HEK293 (cell line): ENCODE results near the gene COTL1.
A peak's percentile ranks its signal among the peaks of the same experiment; 100 is the strongest.

ENCODE experiments used
- CTCF ChIA-PET: fragments of 350-600 bp; formaldehyde crosslinking; extraction: SDS; loops from one replicate; lab custom pipeline; 2021; ENCODE audit warnings: antibody characterized with exemption; lab: Yijun Ruan, JAX
- POLR2A ChIA-PET: fragments of 300-600 bp; formaldehyde crosslinking; extraction: SDS; loops from one replicate; lab custom pipeline; 2020; ENCODE audit warnings: antibody characterized with exemption, inconsistent platforms; lab: Yijun Ruan, JAX
- H3K27ac ChIP-seq: fragments of 200-500 bp; sonication (Bioruptor generic); 2 replicates; pipeline ENCODE4 v1.5.1; 2014; ENCODE audit warnings: low read depth, low read length, control low read depth, inconsistent platforms; ENCODE audit errors: extremely low read depth
- H3K36me3 ChIP-seq, 2 experiments: fragments of 200-500 bp in 1 of 2; sonication (Bioruptor generic) in 1 of 2; 1 replicate in 1 of 2; 2 replicates in 1 of 2; pipeline ENCODE4 v1.5.1; 2014 to 2017; ENCODE audit warnings: inconsistent platforms in 2 of 2, low read length in 2 of 2; ENCODE audit not compliant: control insufficient read depth in 2 of 2, insufficient read depth in 1 of 2
- H3K4me1 ChIP-seq: fragments of 200-500 bp; sonication (Bioruptor generic); 2 replicates; pipeline ENCODE4 v1.5.1; 2014; ENCODE audit warnings: mild to moderate bottlenecking, low read length, inconsistent platforms; ENCODE audit not compliant: control insufficient read depth, insufficient read depth
- H3K4me3 ChIP-seq: 2 replicates; pipeline ENCODE4 v1.5.1; 2011; ENCODE audit warnings: low read depth, mild to moderate bottlenecking, control low read depth, low read length, moderate library complexity
- H3K9me3 ChIP-seq: fragments of 200-500 bp; sonication (Bioruptor generic); 2 replicates; pipeline ENCODE4 v1.5.1; 2014; ENCODE audit warnings: low read depth, low read length, inconsistent platforms; ENCODE audit not compliant: control insufficient read depth, insufficient read depth
- KLF16 ChIP-seq: fragments of 450-650 bp; formaldehyde crosslinking; IDR thresholded peaks from 2 replicates; pipeline ENCODE4 v1.5.1; 2017; ENCODE audit warnings: missing biosample characterization, missing genetic modification characterization
- RBAK ChIP-seq: fragments of 450-650 bp; formaldehyde crosslinking; IDR thresholded peaks from 2 replicates; pipeline ENCODE4 v1.5.1; 2016; ENCODE audit warnings: missing biosample characterization, missing genetic modification characterization
- ZBTB11 ChIP-seq: fragments of 450-650 bp; formaldehyde crosslinking; conservative IDR thresholded peaks from 2 replicates; pipeline ENCODE4 v1.5.1; 2016; ENCODE audit warnings: low read depth, missing biosample characterization, missing genetic modification characterization
- ZFP41 ChIP-seq: fragments of 450-650 bp; formaldehyde crosslinking; IDR thresholded peaks from 2 replicates; pipeline ENCODE4 v1.5.1; 2016; ENCODE audit warnings: missing biosample characterization, missing genetic modification characterization, borderline replicate concordance
- ZNF174 ChIP-seq: fragments of 450-650 bp; formaldehyde crosslinking; IDR thresholded peaks from 2 replicates; pipeline ENCODE4 v1.5.0; 2017; ENCODE audit warnings: missing biosample characterization, mild to moderate bottlenecking, missing genetic modification characterization
- ZNF211 ChIP-seq: fragments of 450-650 bp; formaldehyde crosslinking; IDR thresholded peaks from 2 replicates; pipeline ENCODE4 v1.5.1; 2016; ENCODE audit warnings: low read depth, missing biosample characterization, missing genetic modification characterization
- ZNF221 ChIP-seq: fragments of 450-650 bp; formaldehyde crosslinking; IDR thresholded peaks from 2 replicates; pipeline ENCODE4 v1.5.1; 2017; ENCODE audit warnings: missing biosample characterization, missing genetic modification characterization, borderline replicate concordance
- ZNF223 ChIP-seq: fragments of 450-650 bp; formaldehyde crosslinking; IDR thresholded peaks from 2 replicates; pipeline ENCODE4 v1.5.1; 2016; ENCODE audit warnings: missing biosample characterization, missing genetic modification characterization
- ZNF266 ChIP-seq: fragments of 450-650 bp; formaldehyde crosslinking; IDR thresholded peaks from 2 replicates; pipeline ENCODE4 v1.5.1; 2016; ENCODE audit warnings: missing biosample characterization, missing genetic modification characterization, low read depth
- ZNF350 ChIP-seq: fragments of 450-650 bp; formaldehyde crosslinking; IDR thresholded peaks from 2 replicates; pipeline ENCODE4 v1.5.0; 2017; ENCODE audit warnings: missing biosample characterization, mild to moderate bottlenecking, missing genetic modification characterization
- ZNF423 ChIP-seq: fragments of 450-650 bp; formaldehyde crosslinking; IDR thresholded peaks from 2 replicates; pipeline ENCODE4 v1.5.1; 2016; ENCODE audit warnings: missing biosample characterization, missing genetic modification characterization
- ZNF48 ChIP-seq: fragments of 450-650 bp; formaldehyde crosslinking; IDR thresholded peaks from 2 replicates; pipeline ENCODE4 v1.5.1; 2016; ENCODE audit warnings: missing biosample characterization, missing genetic modification characterization
- ZNF501 ChIP-seq: fragments of 450-650 bp; formaldehyde crosslinking; IDR thresholded peaks from 2 replicates; pipeline ENCODE4 v1.5.1; 2016; ENCODE audit warnings: missing biosample characterization, missing genetic modification characterization
- ZNF514 ChIP-seq: fragments of 450-650 bp; formaldehyde crosslinking; IDR thresholded peaks from 2 replicates; pipeline ENCODE4 v1.5.1; 2016; ENCODE audit warnings: missing biosample characterization, missing genetic modification characterization
- ZNF664 ChIP-seq: fragments of 450-650 bp; formaldehyde crosslinking; IDR thresholded peaks from 2 replicates; pipeline ENCODE4 v1.5.1; 2016; ENCODE audit warnings: missing biosample characterization, missing genetic modification characterization
- ZNF768 ChIP-seq: fragments of 450-650 bp; formaldehyde crosslinking; IDR thresholded peaks from 2 replicates; pipeline ENCODE4 v1.5.1; 2018; ENCODE audit warnings: missing biosample characterization, mild to moderate bottlenecking, missing genetic modification characterization
- ZNF777 ChIP-seq: fragments of 450-650 bp; formaldehyde crosslinking; IDR thresholded peaks from 2 replicates; pipeline ENCODE4 v1.5.1; 2017; ENCODE audit warnings: missing biosample characterization, missing genetic modification characterization, borderline replicate concordance
- ZNF830 ChIP-seq: fragments of 450-650 bp; IDR thresholded peaks from 2 replicates; pipeline ENCODE4 v1.5.0; 2018; ENCODE audit warnings: missing biosample characterization, missing genetic modification characterization, low read depth, mild to moderate bottlenecking, moderate library complexity
- ZXDB ChIP-seq: fragments of 450-650 bp; formaldehyde crosslinking; IDR thresholded peaks from 2 replicates; pipeline ENCODE4 v1.5.1; 2016; ENCODE audit warnings: missing biosample characterization, missing genetic modification characterization
- TF ChIP-seq, protein P1 (sequence below): fragments of 450-650 bp; formaldehyde crosslinking; IDR thresholded peaks from 2 replicates; pipeline ENCODE4 v1.5.1; 2016; ENCODE audit warnings: missing biosample characterization, missing genetic modification characterization
- TF ChIP-seq, protein P2 (sequence below): fragments of 450-650 bp; formaldehyde crosslinking; IDR thresholded peaks from 2 replicates; pipeline ENCODE4 v1.5.1; 2016; ENCODE audit warnings: missing biosample characterization, missing genetic modification characterization
- TF ChIP-seq, protein P3 (sequence below): fragments of 450-650 bp; formaldehyde crosslinking; IDR thresholded peaks from 2 replicates; pipeline ENCODE4 v1.5.1; 2017; ENCODE audit warnings: missing biosample characterization, missing genetic modification characterization
- TF ChIP-seq, protein P4 (sequence below): fragments of 450-650 bp; formaldehyde crosslinking; IDR thresholded peaks from 2 replicates; pipeline ENCODE4 v1.5.1; 2016; ENCODE audit warnings: missing biosample characterization, missing genetic modification characterization, low read depth

COTL1 gene

DNA sequence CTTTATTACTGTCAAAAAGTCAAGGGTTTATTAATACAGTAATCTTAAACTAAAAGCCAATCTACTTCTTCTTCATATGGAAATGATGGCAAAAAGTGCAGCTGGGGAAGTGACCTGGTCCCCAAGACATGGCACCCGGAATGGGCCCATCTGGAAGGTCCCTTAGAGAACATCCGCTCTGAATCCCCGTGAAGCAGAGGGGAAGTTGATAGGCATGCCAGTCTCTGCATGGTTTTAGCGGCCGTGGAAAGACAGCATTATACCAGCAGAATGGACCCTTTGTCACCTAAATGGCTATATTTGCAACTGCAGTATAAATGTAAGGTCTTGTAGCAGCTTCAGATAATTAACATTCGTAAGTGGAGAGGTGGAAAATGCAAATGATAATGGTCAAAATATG lies 32.4 kb downstream of the COTL1 start:
- ChIA-PET CTCF (interaction anchor here (1.1 kb wide), 1 partner anchor 36 kb away, joined by 3 read pairs; no protein-coding TSS in a partner anchor), POLR2A (interaction anchor here (0.7 to 1.2 kb wide), 3 partner anchors 23 to 938 kb away, joined by 3 to 6 read pairs (median 3); no protein-coding TSS in a partner anchor)
- Histone ChIP-seq H3K36me3 (peaks cover 0 to 12% of the 10 kb centered on the region in 2 experiments; a peak in 1 of 3 replicates), H3K27ac (no peak overlapping the region), H3K4me3 (no peak overlapping the region), H3K9me3 (no peaks in the 10 kb centered on the region), H3K4me1 (no peaks in the 10 kb centered on the region)
- TF ChIP-seq ZNF514 (tag by site-specific recombination) (no peak), ZNF350 (tag by site-specific recombination) (no peak), ZNF174 (tag by site-specific recombination) (no peak), ZNF221 (tag by site-specific recombination) (no peak), ZNF211 (tag by site-specific recombination) (no peak), ZFP41 (no peak), ZNF777 (tag by site-specific recombination) (no peak), ZNF830 (tag by site-specific recombination) (no peak), RBAK (tag by site-specific recombination) (no peak), ZNF423 (no peak), ZXDB (tag by site-specific recombination) (no peak), ZNF501 (tag by site-specific recombination) (no peak)
- TF ChIP-seq, protein P1, sequence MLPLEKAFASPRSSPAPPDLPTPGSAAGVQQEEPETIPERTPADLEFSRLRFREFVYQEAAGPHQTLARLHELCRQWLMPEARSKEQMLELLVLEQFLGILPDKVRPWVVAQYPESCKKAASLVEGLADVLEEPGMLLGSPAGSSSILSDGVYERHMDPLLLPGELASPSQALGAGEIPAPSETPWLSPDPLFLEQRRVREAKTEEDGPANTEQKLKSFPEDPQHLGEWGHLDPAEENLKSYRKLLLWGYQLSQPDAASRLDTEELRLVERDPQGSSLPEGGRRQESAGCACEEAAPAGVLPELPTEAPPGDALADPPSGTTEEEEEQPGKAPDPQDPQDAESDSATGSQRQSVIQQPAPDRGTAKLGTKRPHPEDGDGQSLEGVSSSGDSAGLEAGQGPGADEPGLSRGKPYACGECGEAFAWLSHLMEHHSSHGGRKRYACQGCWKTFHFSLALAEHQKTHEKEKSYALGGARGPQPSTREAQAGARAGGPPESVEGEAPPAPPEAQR (tag by site-specific recombination), result no peak
- TF ChIP-seq, protein P2, sequence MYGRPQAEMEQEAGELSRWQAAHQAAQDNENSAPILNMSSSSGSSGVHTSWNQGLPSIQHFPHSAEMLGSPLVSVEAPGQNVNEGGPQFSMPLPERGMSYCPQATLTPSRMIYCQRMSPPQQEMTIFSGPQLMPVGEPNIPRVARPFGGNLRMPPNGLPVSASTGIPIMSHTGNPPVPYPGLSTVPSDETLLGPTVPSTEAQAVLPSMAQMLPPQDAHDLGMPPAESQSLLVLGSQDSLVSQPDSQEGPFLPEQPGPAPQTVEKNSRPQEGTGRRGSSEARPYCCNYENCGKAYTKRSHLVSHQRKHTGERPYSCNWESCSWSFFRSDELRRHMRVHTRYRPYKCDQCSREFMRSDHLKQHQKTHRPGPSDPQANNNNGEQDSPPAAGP, result no peak

DNA sequence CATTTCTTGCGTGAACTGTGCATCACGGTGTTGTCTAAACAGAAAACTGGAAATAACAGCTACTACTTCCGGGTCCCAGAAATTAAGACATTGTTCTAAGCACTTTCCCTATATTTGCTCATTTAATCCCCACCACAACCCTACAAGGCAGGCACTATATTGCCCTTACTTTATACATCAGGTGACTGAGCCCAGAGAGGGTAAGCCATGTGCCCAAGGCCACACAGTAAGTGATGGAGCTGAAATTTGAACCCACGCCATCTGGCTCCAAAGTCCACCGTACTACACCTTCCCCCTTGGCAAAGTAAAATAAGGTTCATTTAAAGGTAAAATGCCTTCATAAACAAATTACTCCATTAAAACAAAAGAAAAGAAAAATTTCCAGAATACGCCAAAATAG lies 33.2 kb downstream of the COTL1 start:
- Histone ChIP-seq H3K36me3 (peaks cover 0 to 5% of the 10 kb centered on the region in 2 experiments; a peak in 1 of 3 replicates), H3K27ac (no peak overlapping the region), H3K4me3 (no peak overlapping the region), H3K9me3 (no peaks in the 10 kb centered on the region), H3K4me1 (no peaks in the 10 kb centered on the region)
- TF ChIP-seq ZNF223 (tag by site-specific recombination) (no peak), ZNF768 (tag by site-specific recombination) (peak; percentile 64; the same call in 1 of the 2 replicates), ZNF48 (no peak), ZNF664 (0 out of 2 replicates have a peak, but pooled peaks have one; percentile 28), ZNF266 (tag by site-specific recombination) (no peak), ZBTB11 (tag by site-specific recombination) (no peak), KLF16 (tag by site-specific recombination) (no peak)
- TF ChIP-seq, protein P3, sequence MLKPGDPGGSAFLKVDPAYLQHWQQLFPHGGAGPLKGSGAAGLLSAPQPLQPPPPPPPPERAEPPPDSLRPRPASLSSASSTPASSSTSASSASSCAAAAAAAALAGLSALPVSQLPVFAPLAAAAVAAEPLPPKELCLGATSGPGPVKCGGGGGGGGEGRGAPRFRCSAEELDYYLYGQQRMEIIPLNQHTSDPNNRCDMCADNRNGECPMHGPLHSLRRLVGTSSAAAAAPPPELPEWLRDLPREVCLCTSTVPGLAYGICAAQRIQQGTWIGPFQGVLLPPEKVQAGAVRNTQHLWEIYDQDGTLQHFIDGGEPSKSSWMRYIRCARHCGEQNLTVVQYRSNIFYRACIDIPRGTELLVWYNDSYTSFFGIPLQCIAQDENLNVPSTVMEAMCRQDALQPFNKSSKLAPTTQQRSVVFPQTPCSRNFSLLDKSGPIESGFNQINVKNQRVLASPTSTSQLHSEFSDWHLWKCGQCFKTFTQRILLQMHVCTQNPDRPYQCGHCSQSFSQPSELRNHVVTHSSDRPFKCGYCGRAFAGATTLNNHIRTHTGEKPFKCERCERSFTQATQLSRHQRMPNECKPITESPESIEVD (tag by site-specific recombination), result no peak
- TF ChIP-seq, protein P4, sequence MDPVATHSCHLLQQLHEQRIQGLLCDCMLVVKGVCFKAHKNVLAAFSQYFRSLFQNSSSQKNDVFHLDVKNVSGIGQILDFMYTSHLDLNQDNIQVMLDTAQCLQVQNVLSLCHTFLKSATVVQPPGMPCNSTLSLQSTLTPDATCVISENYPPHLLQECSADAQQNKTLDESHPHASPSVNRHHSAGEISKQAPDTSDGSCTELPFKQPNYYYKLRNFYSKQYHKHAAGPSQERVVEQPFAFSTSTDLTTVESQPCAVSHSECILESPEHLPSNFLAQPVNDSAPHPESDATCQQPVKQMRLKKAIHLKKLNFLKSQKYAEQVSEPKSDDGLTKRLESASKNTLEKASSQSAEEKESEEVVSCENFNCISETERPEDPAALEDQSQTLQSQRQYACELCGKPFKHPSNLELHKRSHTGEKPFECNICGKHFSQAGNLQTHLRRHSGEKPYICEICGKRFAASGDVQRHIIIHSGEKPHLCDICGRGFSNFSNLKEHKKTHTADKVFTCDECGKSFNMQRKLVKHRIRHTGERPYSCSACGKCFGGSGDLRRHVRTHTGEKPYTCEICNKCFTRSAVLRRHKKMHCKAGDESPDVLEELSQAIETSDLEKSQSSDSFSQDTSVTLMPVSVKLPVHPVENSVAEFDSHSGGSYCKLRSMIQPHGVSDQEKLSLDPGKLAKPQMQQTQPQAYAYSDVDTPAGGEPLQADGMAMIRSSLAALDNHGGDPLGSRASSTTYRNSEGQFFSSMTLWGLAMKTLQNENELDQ (tag by site-specific recombination), result no peak
- TF ChIP-seq, protein P1 (tag by site-specific recombination), result no peak
- CTCF ChIA-PET, result no interaction called here
- POLR2A ChIA-PET, result interaction anchor here (0.7 to 1.2 kb wide), 2 partner anchors 24 to 939 kb away, joined by 3 to 6 read pairs; no protein-coding TSS in a partner anchor
